Measurements from ENCODE around the gene KLHL21. TPM values are rescaled to one million over a fixed set of nuclear protein-coding genes. Genes with fewer than 3 reads are reported as not detected.

KLHL21 gene
- total RNA-seq, 1 experiment from 2014 or later: 17.6 TPM

DNA sequence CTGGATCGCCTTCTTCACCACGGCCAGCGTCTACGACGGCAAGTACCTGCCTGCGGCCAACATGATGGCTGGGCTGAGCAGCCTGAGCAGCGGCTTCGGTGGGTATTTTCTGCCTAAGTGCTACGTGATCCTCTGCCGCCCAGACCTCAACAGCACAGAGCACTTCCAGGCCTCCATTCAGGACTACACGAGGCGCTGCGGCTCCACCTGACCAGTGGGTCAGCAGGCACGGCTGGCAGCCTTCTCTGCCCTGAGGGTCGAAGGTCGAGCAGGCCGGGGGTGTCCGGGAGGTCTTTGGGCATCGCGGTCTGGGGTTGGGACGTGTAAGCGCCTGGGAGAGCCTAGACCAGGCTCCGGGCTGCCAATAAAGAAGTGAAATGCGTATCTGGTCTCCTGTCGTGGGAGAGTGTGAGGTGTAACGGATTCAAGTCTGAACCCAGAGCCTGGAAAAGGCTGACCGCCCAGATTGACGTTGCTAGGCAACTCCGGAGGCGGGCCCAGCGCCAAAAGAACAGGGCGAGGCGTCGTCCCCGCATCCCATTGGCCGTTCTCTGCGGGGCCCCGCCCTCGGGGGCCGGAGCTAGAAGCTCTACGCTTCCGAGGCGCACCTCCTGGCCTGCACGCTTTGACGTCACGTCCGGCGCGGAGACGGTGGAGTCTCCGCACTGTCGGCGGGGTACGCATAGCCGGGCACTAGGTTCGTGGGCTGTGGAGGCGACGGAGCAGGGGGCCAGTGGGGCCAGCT lies 23.1 kb downstream of the KLHL21 start, which contains the start of gene ZBTB48 (continued):
- no peak for TF ChIP-seq ZNF317 (CRISPR knock-in tag; IDR thresholded peaks at IDR 0.05; ENCODE audit: borderline replicate concordance, low read depth)
- TF ChIP-seq HMGA2 (CRISPR knock-in tag; IDR thresholded peaks at IDR 0.05): no peak
- TF ChIP-seq GTF2I (CRISPR knock-in tag; conservative IDR thresholded peaks at IDR 0.05): no peak
- TF ChIP-seq CREB1 (CRISPR knock-in tag; IDR thresholded peaks at IDR 0.05): no peak
- TF ChIP-seq NR1H2 (CRISPR knock-in tag; IDR thresholded peaks at IDR 0.05): no peak
- no peak for TF ChIP-seq ZNF423 (CRISPR knock-in tag; IDR thresholded peaks at IDR 0.05)
- TF ChIP-seq, protein P1, sequence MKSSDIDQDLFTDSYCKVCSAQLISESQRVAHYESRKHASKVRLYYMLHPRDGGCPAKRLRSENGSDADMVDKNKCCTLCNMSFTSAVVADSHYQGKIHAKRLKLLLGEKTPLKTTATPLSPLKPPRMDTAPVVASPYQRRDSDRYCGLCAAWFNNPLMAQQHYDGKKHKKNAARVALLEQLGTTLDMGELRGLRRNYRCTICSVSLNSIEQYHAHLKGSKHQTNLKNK (CRISPR knock-in tag; IDR thresholded peaks at IDR 0.05): no peak
- TF ChIP-seq, protein P2, sequence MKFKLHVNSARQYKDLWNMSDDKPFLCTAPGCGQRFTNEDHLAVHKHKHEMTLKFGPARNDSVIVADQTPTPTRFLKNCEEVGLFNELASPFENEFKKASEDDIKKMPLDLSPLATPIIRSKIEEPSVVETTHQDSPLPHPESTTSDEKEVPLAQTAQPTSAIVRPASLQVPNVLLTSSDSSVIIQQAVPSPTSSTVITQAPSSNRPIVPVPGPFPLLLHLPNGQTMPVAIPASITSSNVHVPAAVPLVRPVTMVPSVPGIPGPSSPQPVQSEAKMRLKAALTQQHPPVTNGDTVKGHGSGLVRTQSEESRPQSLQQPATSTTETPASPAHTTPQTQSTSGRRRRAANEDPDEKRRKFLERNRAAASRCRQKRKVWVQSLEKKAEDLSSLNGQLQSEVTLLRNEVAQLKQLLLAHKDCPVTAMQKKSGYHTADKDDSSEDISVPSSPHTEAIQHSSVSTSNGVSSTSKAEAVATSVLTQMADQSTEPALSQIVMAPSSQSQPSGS (CRISPR knock-in tag; IDR thresholded peaks at IDR 0.05; ENCODE audit: borderline replicate concordance, low read depth): no peak
- TF ChIP-seq TCF7 (CRISPR knock-in tag; IDR thresholded peaks at IDR 0.05; ENCODE audit: low read depth): no peak
- TF ChIP-seq RORB (CRISPR knock-in tag; IDR thresholded peaks at IDR 0.05): no peak
- TF ChIP-seq, protein P3, sequence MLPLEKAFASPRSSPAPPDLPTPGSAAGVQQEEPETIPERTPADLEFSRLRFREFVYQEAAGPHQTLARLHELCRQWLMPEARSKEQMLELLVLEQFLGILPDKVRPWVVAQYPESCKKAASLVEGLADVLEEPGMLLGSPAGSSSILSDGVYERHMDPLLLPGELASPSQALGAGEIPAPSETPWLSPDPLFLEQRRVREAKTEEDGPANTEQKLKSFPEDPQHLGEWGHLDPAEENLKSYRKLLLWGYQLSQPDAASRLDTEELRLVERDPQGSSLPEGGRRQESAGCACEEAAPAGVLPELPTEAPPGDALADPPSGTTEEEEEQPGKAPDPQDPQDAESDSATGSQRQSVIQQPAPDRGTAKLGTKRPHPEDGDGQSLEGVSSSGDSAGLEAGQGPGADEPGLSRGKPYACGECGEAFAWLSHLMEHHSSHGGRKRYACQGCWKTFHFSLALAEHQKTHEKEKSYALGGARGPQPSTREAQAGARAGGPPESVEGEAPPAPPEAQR (CRISPR knock-in tag; IDR thresholded peaks at IDR 0.05): no peak
- TF ChIP-seq TP53 (CRISPR knock-in tag; IDR thresholded peaks at IDR 0.05): no peak
- no peak for TF ChIP-seq JUN (CRISPR knock-in tag; IDR thresholded peaks at IDR 0.05)
- TF ChIP-seq JAZF1 (CRISPR knock-in tag; IDR thresholded peaks at IDR 0.05): no peak
- TF ChIP-seq CREM (CRISPR knock-in tag; IDR thresholded peaks at IDR 0.05): peak; percentile 96
- no peak for TF ChIP-seq CBFB (CRISPR knock-in tag; IDR thresholded peaks at IDR 0.05; ENCODE audit: low read depth)
- no peak for TF ChIP-seq ZNF232 (CRISPR knock-in tag; IDR thresholded peaks at IDR 0.05)
- no peak for TF ChIP-seq FOXJ3 (CRISPR knock-in tag; IDR thresholded peaks at IDR 0.05; ENCODE audit: borderline replicate concordance)
- TF ChIP-seq, protein P4, sequence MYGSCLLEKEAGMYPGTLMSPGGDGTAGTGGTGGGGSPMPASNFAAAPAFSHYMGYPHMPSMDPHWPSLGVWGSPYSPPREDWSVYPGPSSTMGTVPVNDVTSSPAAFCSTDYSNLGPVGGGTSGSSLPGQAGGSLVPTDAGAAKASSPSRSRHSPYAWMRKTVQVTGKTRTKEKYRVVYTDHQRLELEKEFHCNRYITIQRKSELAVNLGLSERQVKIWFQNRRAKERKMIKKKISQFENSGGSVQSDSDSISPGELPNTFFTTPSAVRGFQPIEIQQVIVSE (CRISPR knock-in tag; IDR thresholded peaks at IDR 0.05; ENCODE audit: borderline replicate concordance): no peak
- TF ChIP-seq TEAD1 (CRISPR knock-in tag; IDR thresholded peaks at IDR 0.05): no peak
- TF ChIP-seq, protein P5, sequence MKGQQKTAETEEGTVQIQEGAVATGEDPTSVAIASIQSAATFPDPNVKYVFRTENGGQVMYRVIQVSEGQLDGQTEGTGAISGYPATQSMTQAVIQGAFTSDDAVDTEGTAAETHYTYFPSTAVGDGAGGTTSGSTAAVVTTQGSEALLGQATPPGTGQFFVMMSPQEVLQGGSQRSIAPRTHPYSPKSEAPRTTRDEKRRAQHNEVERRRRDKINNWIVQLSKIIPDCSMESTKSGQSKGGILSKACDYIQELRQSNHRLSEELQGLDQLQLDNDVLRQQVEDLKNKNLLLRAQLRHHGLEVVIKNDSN (CRISPR knock-in tag; IDR thresholded peaks at IDR 0.05): no peak
- TF ChIP-seq, protein P6, sequence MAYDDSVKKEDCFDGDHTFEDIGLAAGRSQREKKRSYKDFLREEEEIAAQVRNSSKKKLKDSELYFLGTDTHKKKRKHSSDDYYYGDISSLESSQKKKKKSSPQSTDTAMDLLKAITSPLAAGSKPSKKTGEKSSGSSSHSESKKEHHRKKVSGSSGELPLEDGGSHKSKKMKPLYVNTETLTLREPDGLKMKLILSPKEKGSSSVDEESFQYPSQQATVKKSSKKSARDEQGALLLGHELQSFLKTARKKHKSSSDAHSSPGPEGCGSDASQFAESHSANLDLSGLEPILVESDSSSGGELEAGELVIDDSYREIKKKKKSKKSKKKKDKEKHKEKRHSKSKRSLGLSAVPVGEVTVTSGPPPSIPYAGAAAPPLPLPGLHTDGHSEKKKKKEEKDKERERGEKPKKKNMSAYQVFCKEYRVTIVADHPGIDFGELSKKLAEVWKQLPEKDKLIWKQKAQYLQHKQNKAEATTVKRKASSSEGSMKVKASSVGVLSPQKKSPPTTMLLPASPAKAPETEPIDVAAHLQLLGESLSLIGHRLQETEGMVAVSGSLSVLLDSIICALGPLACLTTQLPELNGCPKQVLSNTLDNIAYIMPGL (CRISPR knock-in tag; IDR thresholded peaks at IDR 0.05): no peak
- TF ChIP-seq, protein P7, sequence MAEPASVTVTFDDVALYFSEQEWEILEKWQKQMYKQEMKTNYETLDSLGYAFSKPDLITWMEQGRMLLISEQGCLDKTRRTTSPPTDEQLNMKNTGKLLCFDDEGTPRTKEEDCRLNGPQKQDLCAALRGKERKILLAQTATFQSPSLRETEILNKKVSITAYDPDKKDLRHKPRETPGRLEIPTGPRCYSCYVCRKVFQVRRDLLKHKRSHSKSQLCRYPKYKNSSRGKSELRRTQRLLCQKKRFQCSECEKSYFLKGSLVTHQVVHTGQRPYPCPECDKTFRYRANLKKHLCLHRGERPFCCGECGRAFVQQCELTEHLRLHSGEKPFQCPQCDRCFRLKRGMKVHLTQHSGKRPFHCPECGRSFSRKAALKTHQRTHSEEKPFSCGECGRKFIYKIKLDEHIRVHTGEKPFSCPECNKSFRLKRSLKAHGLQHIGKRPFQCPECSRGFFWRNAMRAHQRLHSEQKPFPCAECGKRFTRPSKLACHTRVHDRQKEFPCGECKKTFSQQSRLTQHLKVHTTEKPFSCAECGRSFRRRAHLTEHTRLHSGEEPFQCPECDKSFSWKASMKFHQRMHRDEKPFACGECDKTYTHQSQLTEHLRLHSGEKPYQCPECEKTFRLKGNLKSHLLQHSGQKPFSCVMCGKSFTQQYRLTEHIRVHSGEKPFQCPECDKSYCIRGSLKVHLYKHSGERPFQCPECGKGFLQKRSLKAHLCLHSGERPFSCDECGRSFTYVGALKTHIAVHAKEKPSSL (CRISPR knock-in tag; conservative IDR thresholded peaks at IDR 0.05): no peak
- TF ChIP-seq, protein P8, sequence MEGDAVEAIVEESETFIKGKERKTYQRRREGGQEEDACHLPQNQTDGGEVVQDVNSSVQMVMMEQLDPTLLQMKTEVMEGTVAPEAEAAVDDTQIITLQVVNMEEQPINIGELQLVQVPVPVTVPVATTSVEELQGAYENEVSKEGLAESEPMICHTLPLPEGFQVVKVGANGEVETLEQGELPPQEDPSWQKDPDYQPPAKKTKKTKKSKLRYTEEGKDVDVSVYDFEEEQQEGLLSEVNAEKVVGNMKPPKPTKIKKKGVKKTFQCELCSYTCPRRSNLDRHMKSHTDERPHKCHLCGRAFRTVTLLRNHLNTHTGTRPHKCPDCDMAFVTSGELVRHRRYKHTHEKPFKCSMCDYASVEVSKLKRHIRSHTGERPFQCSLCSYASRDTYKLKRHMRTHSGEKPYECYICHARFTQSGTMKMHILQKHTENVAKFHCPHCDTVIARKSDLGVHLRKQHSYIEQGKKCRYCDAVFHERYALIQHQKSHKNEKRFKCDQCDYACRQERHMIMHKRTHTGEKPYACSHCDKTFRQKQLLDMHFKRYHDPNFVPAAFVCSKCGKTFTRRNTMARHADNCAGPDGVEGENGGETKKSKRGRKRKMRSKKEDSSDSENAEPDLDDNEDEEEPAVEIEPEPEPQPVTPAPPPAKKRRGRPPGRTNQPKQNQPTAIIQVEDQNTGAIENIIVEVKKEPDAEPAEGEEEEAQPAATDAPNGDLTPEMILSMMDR (IDR thresholded peaks at IDR 0.05): no peak
- TF ChIP-seq, protein P9, sequence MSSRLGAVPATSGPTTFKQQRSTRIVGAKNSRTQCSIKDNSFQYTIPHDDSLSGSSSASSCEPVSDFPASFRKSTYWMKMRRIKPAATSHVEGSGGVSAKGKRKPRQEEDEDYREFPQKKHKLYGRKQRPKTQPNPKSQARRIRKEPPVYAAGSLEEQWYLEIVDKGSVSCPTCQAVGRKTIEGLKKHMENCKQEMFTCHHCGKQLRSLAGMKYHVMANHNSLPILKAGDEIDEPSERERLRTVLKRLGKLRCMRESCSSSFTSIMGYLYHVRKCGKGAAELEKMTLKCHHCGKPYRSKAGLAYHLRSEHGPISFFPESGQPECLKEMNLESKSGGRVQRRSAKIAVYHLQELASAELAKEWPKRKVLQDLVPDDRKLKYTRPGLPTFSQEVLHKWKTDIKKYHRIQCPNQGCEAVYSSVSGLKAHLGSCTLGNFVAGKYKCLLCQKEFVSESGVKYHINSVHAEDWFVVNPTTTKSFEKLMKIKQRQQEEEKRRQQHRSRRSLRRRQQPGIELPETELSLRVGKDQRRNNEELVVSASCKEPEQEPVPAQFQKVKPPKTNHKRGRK (CRISPR knock-in tag; IDR thresholded peaks at IDR 0.05; ENCODE audit: borderline replicate concordance): no peak
- TF ChIP-seq FOXP1 (CRISPR knock-in tag; IDR thresholded peaks at IDR 0.05; ENCODE audit: borderline replicate concordance): peak; percentile 64; the same call in 1 of the 2 replicates

Data from WTC11 (cell line).